Germinal center (tissue), 1 donor: Measurements from ENCODE around the gene HAAO.
"Not testable (repeated sequence)": the region's sequence is repeated elsewhere in the genome, so short reads cannot be mapped to it uniquely, and the experiment has no call there.

Source experiments
- DNase-seq: peaks from one replicate; pipeline ENCODE4 v3.0.0; 2012; ENCODE audit warnings: mixed read lengths, low spot score

HAAO gene

DNA sequence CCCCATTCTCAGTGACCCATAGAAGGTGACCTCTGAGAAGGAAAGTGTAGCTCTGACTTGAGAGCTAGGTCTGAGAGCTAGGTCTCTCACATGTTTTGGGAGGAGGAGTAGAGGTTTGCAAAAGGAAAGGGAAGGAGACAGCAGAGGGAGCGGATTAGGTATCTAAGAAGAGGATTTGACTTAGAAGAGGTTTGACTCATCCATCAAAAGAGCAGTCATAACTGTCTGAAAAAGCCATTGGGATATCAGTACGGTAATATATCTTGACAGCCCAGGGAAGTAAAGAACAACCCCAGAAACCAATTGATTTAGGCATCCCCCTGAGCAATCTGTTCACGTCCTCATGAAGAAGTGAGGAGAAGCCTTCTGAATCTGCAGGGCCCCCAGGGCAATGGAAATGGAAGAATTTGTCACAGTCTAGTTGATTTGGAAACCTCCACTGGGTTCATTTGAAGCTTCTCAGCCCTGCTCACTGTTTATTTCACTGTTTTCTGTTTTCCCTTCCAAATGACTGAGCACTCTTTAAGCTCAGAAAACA, 47.8 kb downstream of the HAAO start:
- no peak for DNase-seq

DNA sequence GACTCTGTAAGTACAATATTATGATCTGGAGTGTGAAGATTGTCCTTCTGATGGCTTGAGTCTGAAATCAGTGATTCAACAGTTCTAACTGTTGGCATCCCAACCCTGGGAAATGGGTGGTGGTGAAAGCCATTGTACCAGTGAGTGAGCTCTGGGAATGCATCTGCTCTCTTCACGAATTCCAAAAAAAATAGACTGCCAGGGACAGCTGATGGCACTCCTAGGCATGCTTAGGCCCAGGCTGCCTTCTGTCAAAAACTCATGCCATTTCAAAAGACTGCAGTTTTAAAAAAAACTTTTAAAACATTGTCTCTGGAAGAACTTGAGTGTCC, 48.8 kb downstream of the HAAO start:
- no peak for DNase-seq

GRCh38 chr2:42742740-42743658, 49.4 kb downstream of the HAAO start:
- no peak for DNase-seq

DNA sequence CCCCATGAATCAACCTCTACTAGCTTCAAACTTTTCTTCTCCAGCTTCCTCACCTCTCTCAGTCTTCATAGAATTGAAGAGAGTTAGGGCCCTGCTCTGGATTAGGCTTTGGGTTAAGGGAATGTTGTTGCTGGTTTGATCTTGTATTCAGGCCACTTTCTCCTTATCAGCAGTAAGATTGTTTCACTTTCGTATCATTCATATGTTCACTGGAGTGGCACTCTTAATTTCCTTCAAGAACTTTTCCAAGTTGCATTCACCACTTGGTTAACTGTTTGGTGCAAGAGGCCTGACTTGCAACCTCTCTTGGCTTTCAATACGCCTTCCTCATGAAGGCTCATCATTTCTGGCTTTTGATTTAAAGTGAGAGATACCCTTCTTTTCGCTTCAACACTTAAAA, 51.2 kb downstream of the HAAO start:
- DNase-seq = no peak

- DNase-seq = no peak
Observed at GRCh38 chr2:42736598-42737322, 55.6 kb downstream of the HAAO start.

- DNase-seq = no peak
Observed at GRCh38 chr2:42733852-42734251, 58.5 kb downstream of the HAAO start.

DNA sequence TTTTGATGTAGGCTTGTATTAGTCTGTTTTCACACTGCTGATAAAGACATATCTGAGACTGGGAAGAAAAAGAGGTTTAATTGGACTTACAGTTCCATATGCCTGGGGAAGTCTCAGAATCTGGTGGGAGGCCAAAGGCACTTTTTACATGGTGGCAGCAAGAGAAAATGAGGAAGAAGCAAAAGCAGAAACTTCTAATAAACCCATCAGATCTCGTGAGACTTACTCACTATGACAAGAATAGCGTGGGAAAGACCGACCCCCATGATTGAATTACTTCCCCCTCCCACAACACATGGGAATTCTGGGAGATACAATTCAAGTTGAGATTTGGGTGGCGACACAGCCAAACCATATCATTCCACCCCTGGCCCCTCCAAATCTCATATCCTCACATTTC, 61.1 kb downstream of the HAAO start:
- not testable (repeated sequence) for DNase-seq

DNA sequence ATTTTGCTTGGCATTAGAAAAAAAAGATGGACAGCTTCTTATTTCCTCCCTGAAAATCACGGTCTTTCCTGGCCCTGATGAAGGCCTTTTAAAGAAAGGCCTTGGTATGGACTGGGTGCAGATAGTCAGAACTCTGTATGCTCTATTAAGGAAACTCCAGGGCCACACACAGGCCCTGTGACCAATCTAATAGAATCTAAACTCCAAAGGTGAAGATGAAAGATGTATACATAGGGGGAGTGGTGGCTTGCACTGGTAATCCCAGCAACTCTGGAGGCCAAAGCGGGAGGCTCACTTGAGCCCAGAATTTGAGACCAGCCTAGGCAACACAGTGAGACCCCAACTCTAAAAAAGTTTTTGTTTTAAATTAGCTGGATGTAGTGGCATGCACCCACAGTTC, 65.7 kb downstream of the HAAO start:
- DNase-seq = no peak

DNA sequence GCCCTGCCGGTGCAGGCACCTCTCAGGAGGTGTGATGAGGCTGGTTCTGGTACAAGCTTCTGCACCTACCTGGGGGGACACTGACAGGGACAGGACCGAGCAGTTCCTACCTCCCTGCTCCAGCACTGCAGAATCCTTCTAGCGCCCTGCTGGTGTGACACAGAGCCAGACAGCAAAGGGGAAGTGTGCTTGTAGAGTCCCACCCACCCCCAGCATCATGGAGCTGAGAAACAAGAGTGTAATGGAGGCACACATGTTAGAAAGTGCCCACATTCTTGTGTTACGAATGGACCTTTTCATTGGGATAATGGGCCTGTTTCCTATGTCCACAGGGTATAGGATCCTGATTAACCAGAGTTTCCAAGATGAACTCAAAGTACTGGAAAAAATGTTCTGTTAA, 66.7 kb downstream of the HAAO start:
- DNase-seq = no peak

DNA sequence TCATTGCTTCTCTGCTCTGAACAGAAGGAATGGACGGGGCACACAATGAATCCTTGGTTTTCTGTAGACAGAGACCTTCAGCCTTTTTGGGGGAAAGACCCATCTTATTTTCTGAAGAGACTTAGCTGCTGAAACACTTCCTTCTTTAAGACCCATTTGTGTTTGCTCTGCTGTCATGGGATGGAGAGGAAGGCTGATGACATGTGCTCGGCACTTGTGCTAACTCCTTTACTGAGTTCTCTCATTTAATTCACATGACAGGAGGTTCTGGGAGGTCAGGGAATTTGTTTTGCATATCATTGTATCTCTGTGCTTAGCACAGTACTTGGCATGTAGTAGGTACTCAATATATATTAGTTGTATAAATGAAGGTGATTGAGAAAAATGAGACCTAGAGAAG, 67.5 kb downstream of the HAAO start:
- no peak for DNase-seq

DNA sequence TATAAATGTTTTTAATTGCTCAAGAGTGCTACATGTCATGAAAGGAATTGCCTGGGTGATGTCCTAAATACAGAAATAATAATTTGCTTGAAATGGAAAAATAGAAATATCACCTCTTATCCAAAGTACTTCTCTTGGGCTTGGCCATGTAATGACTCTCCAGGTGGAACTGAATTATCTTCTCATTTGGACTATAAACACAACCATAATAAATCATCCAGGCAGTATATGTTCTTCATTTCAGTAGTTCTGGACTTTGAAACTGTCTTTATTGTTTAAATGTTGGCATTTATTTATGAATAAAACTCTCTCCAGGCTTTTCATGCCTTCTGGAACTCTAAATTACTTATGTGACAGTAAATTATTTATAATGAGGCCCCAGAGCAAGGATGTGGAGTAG, 68.9 kb downstream of the HAAO start:
- no peak for DNase-seq

GRCh38 chr2:42722320-42723190, 69.8 kb downstream of the HAAO start:
- DNase-seq = no peak

- DNase-seq = no peak
Observed at GRCh38 chr2:42721898-42722297, 70.5 kb downstream of the HAAO start.
